GM18502 (cell line): ENCODE measurements around the gene IL16.

ENCODE experiments used
- ATAC-seq: cut with Tn5 transposase; IDR thresholded peaks from one replicate; pipeline ENCODE4 v1.9.1; 2021; ENCODE audit warnings: mild to moderate bottlenecking; ENCODE audit not compliant: unreplicated experiment, poor library complexity

Gene IL16

GRCh38 chr15:81351651-81352050, 155.0 kb downstream of the IL16 start:
- ATAC-seq: no peak

GRCh38 chr15:81356252-81356651, 159.6 kb downstream of the IL16 start:
- ATAC-seq: no peak

DNA sequence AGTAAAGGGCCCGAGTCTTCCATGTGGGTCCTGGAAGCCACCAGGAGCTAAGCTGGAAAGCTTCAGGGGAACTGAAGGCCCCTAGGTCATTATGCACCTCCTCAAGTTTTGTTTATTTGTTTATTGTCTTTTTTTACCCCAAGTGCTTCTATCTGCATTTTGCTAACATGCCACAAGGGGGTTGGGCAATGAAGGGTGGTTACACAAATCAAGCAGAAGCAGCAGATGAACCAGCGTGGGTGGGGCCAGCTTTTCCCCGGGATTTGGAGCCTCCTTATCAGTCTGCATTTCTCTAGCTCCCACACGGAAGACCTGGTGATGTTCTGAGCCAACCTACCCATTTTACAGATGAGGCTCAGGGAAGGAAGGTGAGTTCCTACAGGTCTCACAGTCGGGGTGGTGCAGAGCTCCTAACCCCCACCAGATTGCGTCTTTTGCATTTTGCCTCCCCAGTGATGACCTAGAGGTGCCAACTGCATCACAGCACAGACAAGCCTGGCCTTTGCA, 160.6 kb downstream of the IL16 start:
- ATAC-seq: no peak

GRCh38 chr15:81358248-81358647, 161.6 kb downstream of the IL16 start:
- no peak for ATAC-seq

DNA sequence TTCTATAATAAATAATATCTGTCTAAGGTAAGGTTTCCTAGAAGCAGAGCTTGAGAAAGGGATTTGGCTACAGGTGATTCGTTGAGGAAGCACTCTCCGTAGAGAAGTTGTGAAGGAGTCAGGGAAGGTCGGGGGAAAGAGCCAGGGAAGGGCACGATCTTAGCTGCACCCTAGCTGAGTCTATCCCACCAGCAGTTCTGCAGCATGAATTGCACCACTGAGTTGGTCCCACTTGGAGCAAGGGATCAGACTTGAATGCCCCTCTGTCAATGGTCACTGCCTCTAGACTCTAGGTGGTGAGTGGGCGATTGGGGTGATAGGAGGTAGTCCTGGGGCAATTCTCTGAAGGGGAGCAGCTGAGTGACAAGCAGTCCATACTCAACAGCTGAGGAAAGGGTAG, 163.8 kb downstream of the IL16 start:
- no peak for ATAC-seq

- no peak for ATAC-seq
Observed at GRCh38 chr15:81361891-81362290, 165.2 kb downstream of the IL16 start.

DNA sequence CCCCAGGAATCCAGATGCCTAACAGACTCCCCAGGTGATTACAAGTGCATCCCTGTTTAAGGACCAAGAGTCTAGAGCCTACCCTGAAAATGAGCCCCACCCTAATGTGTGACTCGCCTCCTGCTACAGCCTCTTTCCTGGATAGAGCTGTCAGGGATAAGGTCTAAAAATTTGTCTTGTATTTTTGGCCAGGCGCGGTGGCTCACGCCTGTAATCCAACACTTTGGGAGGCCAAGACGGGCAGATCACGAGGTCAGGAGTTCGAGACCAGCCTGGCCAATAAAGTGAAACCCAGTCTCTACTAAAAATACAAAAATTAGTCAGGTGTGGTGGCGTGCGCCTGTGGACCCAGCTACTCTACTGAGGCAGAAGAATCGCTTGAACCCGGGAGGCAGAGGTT, 166.1 kb downstream of the IL16 start:
- ATAC-seq: no peak

DNA sequence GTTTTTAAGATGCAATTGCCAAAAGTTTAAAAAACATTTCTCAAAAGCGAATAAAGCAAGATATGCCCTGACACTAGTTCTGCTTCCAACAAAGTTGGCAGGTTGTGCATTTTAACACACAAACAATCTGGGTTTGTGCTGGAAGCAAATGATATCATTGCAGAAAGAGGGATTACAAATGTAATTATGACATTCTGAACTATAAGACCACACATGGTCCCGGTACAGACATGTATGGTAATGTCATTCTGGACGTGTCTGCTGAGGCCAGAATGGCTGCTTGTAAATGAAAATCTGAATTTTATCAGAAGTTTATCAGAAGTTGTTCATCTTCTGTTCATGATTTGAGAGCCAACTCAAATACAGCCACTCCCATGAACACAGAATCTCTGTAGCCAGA, 166.6 kb downstream of the IL16 start:
- ATAC-seq: no peak
